ENCODE measurements around the gene PCSK6.

Gene PCSK6

GRCh38 chr15:101323793-101324523 is 165.5 kb downstream of the PCSK6 start:
- no peak for DNase-seq (ENCODE audit: low spot score)
- CTCF ChIA-PET: no interaction called here
- no peak overlapping the region for H3K27ac ChIP-seq
- TF ChIP-seq CTCF (conservative IDR thresholded peaks at IDR 0.05; ENCODE audit: low read depth): no peak
- POLR2A ChIA-PET (ENCODE audit: low non-redundant PET): no interaction called here

- no peak overlapping the region for H3K27ac ChIP-seq
- POLR2A ChIA-PET (ENCODE audit: low non-redundant PET): no interaction called here
- DNase-seq (ENCODE audit: low spot score): no peak
- TF ChIP-seq CTCF (conservative IDR thresholded peaks at IDR 0.05; ENCODE audit: low read depth): no peak
- CTCF ChIA-PET: no interaction called here
Observed at GRCh38 chr15:101322854-101323477, 166.5 kb downstream of the PCSK6 start.

- TF ChIP-seq CTCF (conservative IDR thresholded peaks at IDR 0.05; ENCODE audit: low read depth): no peak
- DNase-seq (ENCODE audit: low spot score): no peak
- CTCF ChIA-PET: no interaction called here
- H3K27ac ChIP-seq: no peak overlapping the region
- POLR2A ChIA-PET (ENCODE audit: low non-redundant PET): no interaction called here
Observed at GRCh38 chr15:101322016-101322695, 167.4 kb downstream of the PCSK6 start.

- no peak for TF ChIP-seq CTCF (conservative IDR thresholded peaks at IDR 0.05; ENCODE audit: low read depth)
- no peak for DNase-seq (ENCODE audit: low spot score)
- CTCF ChIA-PET: interaction anchor here (1.2 kb wide), 1 partner anchor 21 kb away, joined by 4 read pairs; no protein-coding TSS in a partner anchor
- POLR2A ChIA-PET (ENCODE audit: low non-redundant PET): no interaction called here
- no peak overlapping the region for H3K27ac ChIP-seq
Observed at GRCh38 chr15:101320501-101321052, 168.9 kb downstream of the PCSK6 start.

GRCh38 chr15:101318839-101319238 is 170.7 kb downstream of the PCSK6 start:
- H3K27ac ChIP-seq: no peak overlapping the region
- ChIA-PET POLR2A (ENCODE audit: low non-redundant PET) (no interaction called here), CTCF (no interaction called here)
- no peak for TF ChIP-seq CTCF (conservative IDR thresholded peaks at IDR 0.05; ENCODE audit: low read depth)
- DNase-seq (ENCODE audit: low spot score): no peak

GRCh38 chr15:101318147-101318819 is 171.2 kb downstream of the PCSK6 start:
- ChIA-PET POLR2A (ENCODE audit: low non-redundant PET) (no interaction called here), CTCF (no interaction called here)
- TF ChIP-seq CTCF (conservative IDR thresholded peaks at IDR 0.05; ENCODE audit: low read depth): no peak
- DNase-seq (ENCODE audit: low spot score): peak; percentile 83
- H3K27ac ChIP-seq: peak overlapping the region; percentile 5; the same call in 1 of the 2 replicates
